ENCODE measurements around the gene ROR1.

The ROR1 gene

DNA sequence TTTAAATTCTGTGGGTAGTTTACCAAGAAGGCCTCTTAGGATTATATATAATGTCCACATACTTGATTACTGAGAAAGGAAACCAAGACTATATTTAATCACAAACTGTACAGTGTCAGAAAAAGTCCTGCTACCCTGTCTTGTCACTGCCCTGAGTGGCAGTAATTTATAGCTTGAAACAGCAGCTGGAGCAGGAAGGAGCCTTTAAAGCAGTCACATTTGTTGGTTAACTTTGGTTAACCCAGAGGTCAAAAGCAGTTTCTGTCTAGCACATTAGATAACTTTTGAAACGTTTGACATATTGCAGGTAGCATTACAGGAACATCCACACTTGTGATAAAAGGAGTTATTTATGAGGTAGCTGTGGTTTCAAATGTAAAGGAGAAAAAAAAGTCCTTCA lies 161.7 kb downstream of the ROR1 start:
- H3K36me3 ChIP-seq (replicated peaks; ENCODE audit: insufficient read depth, low read length) = no peaks in the 10 kb centered on the region
- peak; percentile 43 for DNase-seq
- H3K27ac ChIP-seq (ENCODE audit: low read length) = no peak overlapping the region
- H3K4me3 ChIP-seq (ENCODE audit: low read length) = no peak overlapping the region
- H3K9me2 ChIP-seq (replicated peaks; ENCODE audit: insufficient read depth, low read length) = no peaks in the 10 kb centered on the region
- no peaks in the 10 kb centered on the region for H3K27me3 ChIP-seq (replicated peaks; ENCODE audit: insufficient read depth, low read length)
- no peak overlapping the region for H3K9ac ChIP-seq (ENCODE audit: low read length)
- H3K4me2 ChIP-seq (ENCODE audit: low read depth, low read length) = no peak overlapping the region
- no peaks in the 10 kb centered on the region for H3K79me2 ChIP-seq (ENCODE audit: low read length)
- peaks cover 3% of the 10 kb centered on the region; the same call in 1 of the 2 replicates for H3K4me1 ChIP-seq (ENCODE audit: low read length)
- no peak for TF ChIP-seq EZH2 (optimal IDR thresholded peaks at IDR 0.05; ENCODE audit: low read depth, low read length)
- TF ChIP-seq, protein P1, sequence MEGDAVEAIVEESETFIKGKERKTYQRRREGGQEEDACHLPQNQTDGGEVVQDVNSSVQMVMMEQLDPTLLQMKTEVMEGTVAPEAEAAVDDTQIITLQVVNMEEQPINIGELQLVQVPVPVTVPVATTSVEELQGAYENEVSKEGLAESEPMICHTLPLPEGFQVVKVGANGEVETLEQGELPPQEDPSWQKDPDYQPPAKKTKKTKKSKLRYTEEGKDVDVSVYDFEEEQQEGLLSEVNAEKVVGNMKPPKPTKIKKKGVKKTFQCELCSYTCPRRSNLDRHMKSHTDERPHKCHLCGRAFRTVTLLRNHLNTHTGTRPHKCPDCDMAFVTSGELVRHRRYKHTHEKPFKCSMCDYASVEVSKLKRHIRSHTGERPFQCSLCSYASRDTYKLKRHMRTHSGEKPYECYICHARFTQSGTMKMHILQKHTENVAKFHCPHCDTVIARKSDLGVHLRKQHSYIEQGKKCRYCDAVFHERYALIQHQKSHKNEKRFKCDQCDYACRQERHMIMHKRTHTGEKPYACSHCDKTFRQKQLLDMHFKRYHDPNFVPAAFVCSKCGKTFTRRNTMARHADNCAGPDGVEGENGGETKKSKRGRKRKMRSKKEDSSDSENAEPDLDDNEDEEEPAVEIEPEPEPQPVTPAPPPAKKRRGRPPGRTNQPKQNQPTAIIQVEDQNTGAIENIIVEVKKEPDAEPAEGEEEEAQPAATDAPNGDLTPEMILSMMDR (IDR thresholded peaks at IDR 0.05; ENCODE audit: low read length) = no peak
- no peak overlapping the region for H2AFZ ChIP-seq (ENCODE audit: low read length)
- no peaks in the 10 kb centered on the region for H4K20me1 ChIP-seq (ENCODE audit: insufficient read depth, low read length)
- no peaks in the 10 kb centered on the region for H3K9me3 ChIP-seq (replicated peaks; ENCODE audit: insufficient read depth, low read length)
- H3F3A ChIP-seq (ENCODE audit: insufficient read depth, low read length) = peaks cover 5% of the 10 kb centered on the region; the same call in 1 of the 2 replicates

- peaks cover 5% of the 10 kb centered on the region; the same call in 1 of the 2 replicates for H3F3A ChIP-seq (ENCODE audit: insufficient read depth, low read length)
- no peak overlapping the region for H3K4me3 ChIP-seq (ENCODE audit: low read length)
- H3K27ac ChIP-seq (ENCODE audit: low read length) = no peak overlapping the region
- TF ChIP-seq EZH2phosphoT487 (IDR thresholded peaks at IDR 0.05; ENCODE audit: low read length) = no peak
- no peak for TF ChIP-seq EZH2 (optimal IDR thresholded peaks at IDR 0.05; ENCODE audit: low read depth, low read length)
- TF ChIP-seq, protein P1 (IDR thresholded peaks at IDR 0.05; ENCODE audit: low read length) = no peak
- DNase-seq = no peak
- H4K20me1 ChIP-seq (ENCODE audit: insufficient read depth, low read length) = no peaks in the 10 kb centered on the region
- H3K27me3 ChIP-seq (replicated peaks; ENCODE audit: insufficient read depth, low read length) = no peaks in the 10 kb centered on the region
- H3K9me2 ChIP-seq (replicated peaks; ENCODE audit: insufficient read depth, low read length) = no peaks in the 10 kb centered on the region
- no peak overlapping the region for H3K4me2 ChIP-seq (ENCODE audit: low read depth, low read length)
- no peak overlapping the region for H2AFZ ChIP-seq (ENCODE audit: low read length)
- no peaks in the 10 kb centered on the region for H3K36me3 ChIP-seq (replicated peaks; ENCODE audit: insufficient read depth, low read length)
- no peaks in the 10 kb centered on the region for H3K9me3 ChIP-seq (replicated peaks; ENCODE audit: insufficient read depth, low read length)
- no peak overlapping the region for H3K9ac ChIP-seq (ENCODE audit: low read length)
- H3K4me1 ChIP-seq (ENCODE audit: low read length) = peaks cover 3% of the 10 kb centered on the region; the same call in 1 of the 2 replicates
- H3K79me2 ChIP-seq (ENCODE audit: low read length) = no peaks in the 10 kb centered on the region
These were observed 162.5 kb downstream of the ROR1 start for GRCh38 chr1:63936276-63936675.

DNA sequence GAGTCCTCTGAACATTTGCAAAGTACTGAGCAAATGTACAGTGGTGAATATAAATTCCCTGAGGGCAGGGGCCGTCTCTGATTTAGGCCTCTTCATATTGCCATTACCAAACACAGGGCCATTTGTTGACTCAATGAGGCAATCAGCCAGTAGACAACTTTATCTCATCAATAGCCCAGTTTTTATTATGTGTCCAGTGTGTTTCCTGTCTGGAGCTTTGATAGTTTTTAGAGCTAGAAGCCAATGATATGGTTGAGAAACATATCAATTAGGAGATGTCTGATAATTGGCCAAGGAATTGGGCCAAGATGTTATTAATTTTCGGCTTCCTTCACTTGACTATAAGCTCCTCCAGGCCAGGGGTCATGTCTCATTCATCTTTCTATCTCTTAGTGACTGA lies 163.0 kb downstream of the ROR1 start:
- Histone ChIP-seq H3F3A (ENCODE audit: insufficient read depth, low read length) (peaks cover 5% of the 10 kb centered on the region; the same call in 1 of the 2 replicates), H3K4me2 (ENCODE audit: low read depth, low read length) (no peak overlapping the region), H2AFZ (ENCODE audit: low read length) (no peak overlapping the region), H3K9me2 (replicated peaks; ENCODE audit: insufficient read depth, low read length) (no peaks in the 10 kb centered on the region), H3K9me3 (replicated peaks; ENCODE audit: insufficient read depth, low read length) (no peaks in the 10 kb centered on the region), H3K4me3 (ENCODE audit: low read length) (no peak overlapping the region), H3K9ac (ENCODE audit: low read length) (no peak overlapping the region), H3K36me3 (replicated peaks; ENCODE audit: insufficient read depth, low read length) (no peaks in the 10 kb centered on the region), H4K20me1 (ENCODE audit: insufficient read depth, low read length) (no peaks in the 10 kb centered on the region), H3K27ac (ENCODE audit: low read length) (no peak overlapping the region), H3K79me2 (ENCODE audit: low read length) (no peaks in the 10 kb centered on the region), H3K4me1 (ENCODE audit: low read length) (peaks cover 3% of the 10 kb centered on the region; the same call in 1 of the 2 replicates), H3K27me3 (replicated peaks; ENCODE audit: insufficient read depth, low read length) (no peaks in the 10 kb centered on the region)
- TF ChIP-seq EZH2phosphoT487 (IDR thresholded peaks at IDR 0.05; ENCODE audit: low read length) (no peak), EZH2 (optimal IDR thresholded peaks at IDR 0.05; ENCODE audit: low read depth, low read length) (no peak)
- TF ChIP-seq, protein P1 (IDR thresholded peaks at IDR 0.05; ENCODE audit: low read length) = no peak
- DNase-seq = no peak
